HCT116 (cell line): Measurements from ENCODE around the gene LRP2.

Experiments used
- CEBPB ChIP-seq: IDR thresholded peaks from 2 replicates; pipeline ENCODE4 v1.6.1; 2012; ENCODE audit warnings: low read depth
- POLR2AphosphoS5 ChIP-seq: IDR thresholded peaks from 2 replicates; pipeline ENCODE4 v1.6.1; 2011; ENCODE audit warnings: mild to moderate bottlenecking, low read depth, low read length, moderate library complexity
- TF ChIP-seq, protein P1 (sequence below), 3 experiments: fragments of 200-600 bp in 1 of 3; sonication (generic) in 1 of 3; IDR thresholded peaks in 2 of 3; conservative IDR thresholded peaks in 1 of 3; 2 replicates each; pipeline ENCODE4 v1.5.1; 2012 to 2017; ENCODE audit warnings: low read depth in 2 of 3, low read length in 2 of 3, antibody characterized with exemption in 1 of 3, borderline replicate concordance in 1 of 3, control low read depth in 1 of 3, mild to moderate bottlenecking in 1 of 3, mixed read lengths in 1 of 3, mixed run types in 1 of 3, moderate library complexity in 1 of 3; ENCODE audit not compliant: insufficient read depth in 1 of 3

GRCh38 chr2:169082995-169083394 is 279.3 kb downstream of the LRP2 start:
- TF ChIP-seq, protein P1, sequence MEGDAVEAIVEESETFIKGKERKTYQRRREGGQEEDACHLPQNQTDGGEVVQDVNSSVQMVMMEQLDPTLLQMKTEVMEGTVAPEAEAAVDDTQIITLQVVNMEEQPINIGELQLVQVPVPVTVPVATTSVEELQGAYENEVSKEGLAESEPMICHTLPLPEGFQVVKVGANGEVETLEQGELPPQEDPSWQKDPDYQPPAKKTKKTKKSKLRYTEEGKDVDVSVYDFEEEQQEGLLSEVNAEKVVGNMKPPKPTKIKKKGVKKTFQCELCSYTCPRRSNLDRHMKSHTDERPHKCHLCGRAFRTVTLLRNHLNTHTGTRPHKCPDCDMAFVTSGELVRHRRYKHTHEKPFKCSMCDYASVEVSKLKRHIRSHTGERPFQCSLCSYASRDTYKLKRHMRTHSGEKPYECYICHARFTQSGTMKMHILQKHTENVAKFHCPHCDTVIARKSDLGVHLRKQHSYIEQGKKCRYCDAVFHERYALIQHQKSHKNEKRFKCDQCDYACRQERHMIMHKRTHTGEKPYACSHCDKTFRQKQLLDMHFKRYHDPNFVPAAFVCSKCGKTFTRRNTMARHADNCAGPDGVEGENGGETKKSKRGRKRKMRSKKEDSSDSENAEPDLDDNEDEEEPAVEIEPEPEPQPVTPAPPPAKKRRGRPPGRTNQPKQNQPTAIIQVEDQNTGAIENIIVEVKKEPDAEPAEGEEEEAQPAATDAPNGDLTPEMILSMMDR (IDR thresholded peaks at IDR 0.05 in 2 of 3, conservative IDR thresholded peaks at IDR 0.05 in 1 of 3; ENCODE audit: borderline replicate concordance in 1 of 3, insufficient read depth in 1 of 3, low read depth in 2 of 3, low read length in 2 of 3) = no peak
- TF ChIP-seq POLR2AphosphoS5 (no peak), CEBPB (no peak)
